CD4-positive, alpha-beta T cell (primary cell): ENCODE measurements around the gene ZNF688. TPM values are rescaled to one million over a fixed set of nuclear protein-coding genes. Genes with fewer than 3 reads are reported as not detected.

Experiments
- ATAC-seq: fragments of 200-7000 bp; cut with Tn5 transposase; one replicate; pipeline ENCODE4 v1.10.0; 2022; ENCODE audit warnings: mild to moderate bottlenecking; ENCODE audit not compliant: poor library complexity
- CTCF ChIA-PET: fragments of 350-600 bp; sonication (Branson Sonifier 250); formaldehyde crosslinking; loops from one replicate; lab custom pipeline; 2021; ENCODE audit warnings: antibody characterized with exemption, inconsistent platforms; lab: Charles Lee
- POLR2A ChIA-PET: fragments of 350-600 bp; sonication (Branson Sonifier 250); formaldehyde crosslinking; loops from one replicate; lab custom pipeline; 2021; ENCODE audit warnings: antibody characterized with exemption, inconsistent platforms; lab: Charles Lee
- DNase-seq, 14 experiments: peaks; one replicate each; pipeline ENCODE4 v3.0.0-alpha.2; 2013 to 2020; ENCODE audit warnings: mixed read lengths in 2 of 14
- H3K27ac ChIP-seq, 2 donors: one replicate each; pipeline versions ENCODE4 v1.5.1 to v1.7.0; 2013; ENCODE audit warnings: low read length in 2 of 2, low read depth in 1 of 2, mild to moderate bottlenecking in 1 of 2
- H3K27me3 ChIP-seq, 2 experiments: 1 replicate in 1 of 2; 2 replicates in 1 of 2; pipeline versions ENCODE4 v1.6.1 to v1.7.0; 2013; ENCODE audit warnings: low read length in 2 of 2, control low read depth in 1 of 2, mild to moderate bottlenecking in 1 of 2, moderate library complexity in 1 of 2; ENCODE audit not compliant: insufficient read depth in 2 of 2, control insufficient read depth in 1 of 2
- H3K36me3 ChIP-seq: one replicate; pipeline ENCODE4 v1.6.1; 2013; ENCODE audit warnings: low read length, control low read depth; ENCODE audit not compliant: insufficient read depth
- H3K4me1 ChIP-seq: one replicate; pipeline ENCODE4 v1.6.1; 2013; ENCODE audit warnings: low read length, control low read depth; ENCODE audit not compliant: insufficient read depth
- H3K4me3 ChIP-seq: one replicate; pipeline ENCODE4 v1.5.1; 2013; ENCODE audit warnings: mild to moderate bottlenecking, low read length, moderate library complexity
- H3K9me3 ChIP-seq, 2 experiments: 1 replicate in 1 of 2; 2 replicates in 1 of 2; pipeline versions ENCODE4 v1.6.1 to v1.7.0; 2013; ENCODE audit warnings: low read length in 2 of 2, mild to moderate bottlenecking in 2 of 2, control low read depth in 1 of 2, moderate library complexity in 1 of 2; ENCODE audit not compliant: control insufficient read depth in 1 of 2, insufficient read depth in 1 of 2
- H3K27ac Mint-ChIP-seq: one replicate; pipeline ENCODE4 v1.8.0; 2020; ENCODE audit warnings: mixed read lengths
- H3K27me3 Mint-ChIP-seq: one replicate; pipeline ENCODE4 v1.8.0; 2021; ENCODE audit warnings: mixed read lengths
- H3K36me3 Mint-ChIP-seq: one replicate; pipeline ENCODE4 v1.8.0; 2021; ENCODE audit warnings: low read depth, mixed read lengths
- H3K4me1 Mint-ChIP-seq: one replicate; pipeline ENCODE4 v1.8.0; 2021; ENCODE audit warnings: low read depth, mixed read lengths
- H3K4me3 Mint-ChIP-seq: one replicate; pipeline ENCODE4 v1.8.0; 2020; ENCODE audit warnings: mild to moderate bottlenecking, mixed read lengths
- H3K9me3 Mint-ChIP-seq: one replicate; pipeline ENCODE4 v1.8.0; 2020; ENCODE audit warnings: mixed read lengths
- CTCF ChIP-seq: fragments of 200-600 bp; IDR thresholded peaks from one replicate; pipeline ENCODE4 v1.8.0; 2022; ENCODE audit warnings: antibody characterized with exemption, mild to moderate bottlenecking
- intact Hi-C, 2 experiments: fragments of 100-400 bp; cut with DNase I in 1 of 2; cut with micrococcal nuclease in 1 of 2; formaldehyde crosslinking; loops; one replicate each; pipeline versions ENCODE4 v1.15.1 to v1.9.0; 2023 to 2025; cut with DNase I, micrococcal nuclease
- total RNA-seq, 174 experiments: library from RNA in 2 of 174; stranded (reverse) in 2 of 174; gene quantifications; one replicate each; pipeline ENCODE4 v1.2.3 and lab custom pipeline; 2021 to 2026

ZNF688 gene
- total RNA-seq, 2 experiments from 2014 or later = 8.8 to 9.6 TPM

DNA sequence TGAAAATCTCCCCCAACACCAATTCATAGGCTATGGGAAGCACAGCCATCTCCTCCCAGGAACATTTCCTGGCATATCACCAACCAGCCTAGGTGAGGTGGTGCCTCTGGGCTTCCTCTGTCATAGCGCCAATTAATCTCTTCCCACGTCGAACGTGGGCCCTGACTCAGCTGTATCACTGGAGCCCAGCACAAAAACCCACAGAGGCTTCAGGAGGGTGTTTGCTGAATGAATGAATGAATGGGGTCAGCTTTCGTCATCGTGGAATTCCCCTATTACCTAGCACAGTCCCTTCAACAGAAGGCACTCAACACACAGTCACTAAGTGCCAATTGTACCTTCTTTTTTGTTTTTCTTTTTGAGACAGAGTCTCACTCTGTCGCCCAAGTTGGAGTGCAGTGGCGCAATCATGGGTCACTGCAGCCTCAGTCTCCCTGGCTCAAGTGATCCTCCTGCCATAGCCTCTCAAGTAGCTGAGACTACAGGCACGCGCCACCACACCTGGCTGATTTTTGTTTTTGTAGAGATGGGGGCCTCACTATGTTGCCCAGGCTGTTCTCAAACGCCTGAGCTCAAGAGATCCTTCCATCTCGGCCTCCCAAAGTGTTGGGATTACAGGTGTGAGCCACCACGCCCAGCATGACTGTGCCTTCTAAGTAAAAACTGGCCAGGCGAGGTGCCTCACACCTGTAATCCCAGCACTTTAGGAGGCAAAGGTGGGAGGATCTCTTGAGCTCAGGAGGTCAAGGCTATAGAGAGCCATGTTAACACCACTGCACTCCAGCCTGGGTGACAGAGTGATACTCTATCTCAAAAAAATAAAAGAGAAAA lies 4.1 kb downstream of the ZNF688 start:
- Histone ChIP-seq H3K4me1 (peaks cover 55% of the 10 kb centered on the region), H3K36me3 (peaks cover 8% of the 10 kb centered on the region), H3K27ac (peak overlapping the region; percentile 87 to 93), H3K4me3 (no peak overlapping the region), H3K27me3 (no peaks in the 10 kb centered on the region), H3K9me3 (no peaks in the 10 kb centered on the region)
- no peak for TF ChIP-seq CTCF
- ChIA-PET CTCF (interaction anchor here (1.0 to 1.7 kb wide), 6 partner anchors 9 to 62 kb away, joined by 3 to 8 read pairs (median 4); partner anchors contain the start of gene ZNF764), POLR2A (interaction anchor here (1.2 to 3.1 kb wide), 5 partner anchors 9 to 149 kb away, joined by 5 to 43 read pairs (median 7); partner anchors contain the start of genes DCTPP1, ZNF747 and ZNF764)
- peak overlapping the region; percentile 92 for H3K4me3 Mint-ChIP-seq
- H3K36me3 Mint-ChIP-seq = no peaks in the 10 kb centered on the region
- ATAC-seq = peak; percentile 10
- intact Hi-C loops = no loop called here
- H3K9me3 Mint-ChIP-seq = no peaks in the 10 kb centered on the region
- H3K4me1 Mint-ChIP-seq = peaks cover 46% of the 10 kb centered on the region
- peak overlapping the region; percentile 98 for H3K27ac Mint-ChIP-seq
- peak in 11 of 14 experiments; percentile 11 to 89 (median 43) for DNase-seq
- no peaks in the 10 kb centered on the region for H3K27me3 Mint-ChIP-seq

DNA sequence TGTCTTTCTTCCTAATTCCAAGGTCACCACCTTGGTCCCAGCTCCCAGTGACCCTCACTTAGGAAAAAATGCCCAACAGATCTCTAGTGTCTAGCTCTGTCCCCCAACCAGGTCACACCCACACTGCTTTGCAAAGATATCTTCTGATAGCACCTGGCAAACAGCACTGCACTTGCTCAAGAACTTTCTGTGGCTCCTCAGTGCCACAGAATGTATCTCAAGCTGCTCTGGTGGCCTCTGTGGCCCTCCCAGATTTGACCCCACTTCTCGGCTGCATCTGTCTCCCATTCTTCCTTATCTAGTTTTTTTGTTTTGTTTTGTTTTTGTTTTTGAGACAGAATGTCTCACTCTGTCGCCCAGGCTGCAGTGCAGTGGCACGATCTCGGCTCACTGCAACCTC lies 5.0 kb downstream of the ZNF688 start:
- H3K4me1 ChIP-seq = peaks cover 58% of the 10 kb centered on the region
- Mint-ChIP-seq H3K36me3 (no peaks in the 10 kb centered on the region), H3K4me3 (no peak overlapping the region), H3K9me3 (no peaks in the 10 kb centered on the region), H3K27ac (peak overlapping the region; percentile 98), H3K4me1 (peaks cover 38% of the 10 kb centered on the region), H3K27me3 (no peaks in the 10 kb centered on the region)
- peaks cover 8% of the 10 kb centered on the region for H3K36me3 ChIP-seq
- ChIA-PET POLR2A (interaction anchor here (3.0 to 3.1 kb wide), 2 partner anchors 9 to 31 kb away, joined by 9 to 43 read pairs; partner anchors contain the start of genes ZNF747 and ZNF764), CTCF (interaction anchor here (1.1 to 1.7 kb wide), 3 partner anchors 8 to 32 kb away, joined by 3 to 4 read pairs (median 4); partner anchors contain the start of gene ZNF764)
- H3K27me3 ChIP-seq = no peaks in the 10 kb centered on the region
- H3K27ac ChIP-seq = peak overlapping the region in 1 of 2 donors; percentile 93
- TF ChIP-seq CTCF = no peak
- intact Hi-C loops = no loop called here
- no peak overlapping the region for H3K4me3 ChIP-seq
- DNase-seq (no peak), ATAC-seq (no peak)
- H3K9me3 ChIP-seq = no peaks in the 10 kb centered on the region

- H3K27ac ChIP-seq = no peak overlapping the region
- TF ChIP-seq CTCF = no peak
- no peaks in the 10 kb centered on the region for H3K27me3 ChIP-seq
- peak overlapping the region; percentile 98 for H3K27ac Mint-ChIP-seq
- no peak overlapping the region for H3K4me3 ChIP-seq
- intact Hi-C loops = no loop called here
- H3K9me3 ChIP-seq = no peaks in the 10 kb centered on the region
- no peaks in the 10 kb centered on the region for H3K9me3 Mint-ChIP-seq
- H3K4me3 Mint-ChIP-seq = peak overlapping the region; percentile 43
- no peak for DNase-seq
- peaks cover 59% of the 10 kb centered on the region for H3K4me1 ChIP-seq
- peaks cover 39% of the 10 kb centered on the region for H3K4me1 Mint-ChIP-seq
- ChIA-PET CTCF (interaction anchor here (0.9 to 1.7 kb wide), 2 partner anchors 30 to 32 kb away, joined by 4 read pairs; no protein-coding TSS in a partner anchor), POLR2A (interaction anchor here (0.8 to 3.1 kb wide), 3 partner anchors 8 to 31 kb away, joined by 3 to 43 read pairs (median 9); partner anchors contain the start of genes ZNF747 and ZNF764)
- H3K36me3 ChIP-seq = peaks cover 8% of the 10 kb centered on the region
- H3K36me3 Mint-ChIP-seq = no peaks in the 10 kb centered on the region
- ATAC-seq = no peak
- no peaks in the 10 kb centered on the region for H3K27me3 Mint-ChIP-seq
These were observed 5.5 kb downstream of the ZNF688 start for GRCh38 chr16:30565984-30566383.
